Measurements from ENCODE around the gene ATP5PF.

ATP5PF gene

DNA sequence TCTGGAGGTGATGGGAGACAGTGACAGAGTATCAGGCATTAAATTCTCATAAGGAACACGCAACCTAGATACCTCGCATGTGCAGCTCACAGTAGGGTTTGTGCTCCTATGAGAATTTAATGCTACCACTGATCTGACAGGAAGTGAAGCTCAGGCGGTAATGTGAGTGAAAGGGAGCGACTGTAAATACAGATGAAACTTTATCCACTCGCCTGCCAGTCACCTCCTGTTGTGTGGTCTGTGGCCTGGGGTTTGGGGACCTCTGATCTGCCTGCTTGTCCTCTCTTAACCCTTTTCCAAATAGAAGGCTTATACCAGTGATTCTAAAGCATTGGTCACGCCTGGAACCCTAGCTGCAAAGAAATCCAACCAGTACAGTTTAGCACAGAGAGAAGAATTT, 15.4 kb upstream of the ATP5PF start:
- POLR2A ChIA-PET: no interaction called here

DNA sequence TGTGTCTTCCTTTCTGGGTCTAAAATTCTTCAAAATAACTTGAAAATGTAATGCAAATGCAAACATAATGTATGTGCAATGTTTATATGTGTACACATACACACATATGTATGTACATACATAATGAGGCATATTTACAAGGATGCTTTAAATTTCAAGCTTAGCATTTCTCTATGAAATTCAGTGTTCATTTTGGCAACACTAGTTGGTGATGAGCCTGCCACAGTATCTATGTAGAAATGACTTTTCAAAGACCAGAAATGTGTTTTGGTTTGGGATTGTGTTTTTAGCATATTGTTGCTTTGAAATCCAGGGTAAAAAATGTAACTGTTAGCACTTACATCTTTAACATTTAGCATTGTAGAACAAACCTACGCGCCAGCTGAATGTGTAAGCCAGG, 10.2 kb upstream of the ATP5PF start:
- H3K36me3 ChIP-seq (ENCODE audit: control insufficient read depth in 2 of 2, insufficient read depth in 1 of 2, low read length in 2 of 2): peaks cover 38 to 44% of the 10 kb centered on the region in 2 experiments
- no peaks in the 10 kb centered on the region for H3K4me1 ChIP-seq (ENCODE audit: control insufficient read depth, insufficient read depth, low read length)
- no peak overlapping the region for H3K27ac ChIP-seq (ENCODE audit: extremely low read depth, low read depth, low read length)
- POLR2A ChIA-PET: no interaction called here
- H3K4me3 ChIP-seq (ENCODE audit: low read depth, low read length): no peak overlapping the region
- no peaks in the 10 kb centered on the region for H3K9me3 ChIP-seq (ENCODE audit: control insufficient read depth, insufficient read depth, low read depth, low read length)
- no peak for TF ChIP-seq ZNF433 (tag by site-specific recombination; IDR thresholded peaks at IDR 0.05; ENCODE audit: low read depth)
- no peak for TF ChIP-seq ZNF629 (tag by site-specific recombination; IDR thresholded peaks at IDR 0.05)
- TF ChIP-seq ZNF426 (tag by site-specific recombination; IDR thresholded peaks at IDR 0.05): no peak
- CTCF ChIA-PET: interaction anchor here (0.6 to 1.7 kb wide), 3 partner anchors 11 to 137 kb away, joined by 3 to 4 read pairs (median 4); no protein-coding TSS in a partner anchor

More for the DNA sequence above, 15.4 kb upstream of the ATP5PF start:
- CTCF ChIA-PET: interaction anchor here (1.2 kb wide), 1 partner anchor 30 kb away, joined by 3 read pairs; no protein-coding TSS in a partner anchor
- Histone ChIP-seq H3K9me3 (ENCODE audit: control insufficient read depth, insufficient read depth, low read depth, low read length) (no peaks in the 10 kb centered on the region), H3K27ac (ENCODE audit: extremely low read depth, low read depth, low read length) (no peak overlapping the region), H3K4me1 (ENCODE audit: control insufficient read depth, insufficient read depth, low read length) (no peaks in the 10 kb centered on the region), H3K4me3 (ENCODE audit: low read depth, low read length) (no peak overlapping the region), H3K36me3 (ENCODE audit: control insufficient read depth in 2 of 2, insufficient read depth in 1 of 2, low read length in 2 of 2) (peaks cover 51 to 62% of the 10 kb centered on the region in 2 experiments)
- no peak for TF ChIP-seq ZNF544 (tag by site-specific recombination; IDR thresholded peaks at IDR 0.05)
- TF ChIP-seq ZBTB1 (tag by site-specific recombination; IDR thresholded peaks at IDR 0.05): no peak
- TF ChIP-seq, protein P1, sequence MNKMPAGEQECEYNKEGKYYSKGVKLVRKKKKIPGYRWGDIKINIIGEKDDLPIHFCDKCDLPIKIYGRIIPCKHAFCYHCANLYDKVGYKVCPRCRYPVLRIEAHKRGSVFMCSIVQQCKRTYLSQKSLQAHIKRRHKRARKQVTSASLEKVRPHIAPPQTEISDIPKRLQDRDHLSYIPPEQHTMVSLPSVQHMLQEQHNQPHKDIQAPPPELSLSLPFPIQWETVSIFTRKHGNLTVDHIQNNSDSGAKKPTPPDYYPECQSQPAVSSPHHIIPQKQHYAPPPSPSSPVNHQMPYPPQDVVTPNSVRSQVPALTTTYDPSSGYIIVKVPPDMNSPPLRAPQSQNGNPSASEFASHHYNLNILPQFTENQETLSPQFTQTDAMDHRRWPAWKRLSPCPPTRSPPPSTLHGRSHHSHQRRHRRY (tag by site-specific recombination; IDR thresholded peaks at IDR 0.05): no peak
- no peak for TF ChIP-seq ZNF223 (tag by site-specific recombination; IDR thresholded peaks at IDR 0.05)
- TF ChIP-seq PRDM1 (tag by site-specific recombination; IDR thresholded peaks at IDR 0.05): no peak
- TF ChIP-seq, protein P2, sequence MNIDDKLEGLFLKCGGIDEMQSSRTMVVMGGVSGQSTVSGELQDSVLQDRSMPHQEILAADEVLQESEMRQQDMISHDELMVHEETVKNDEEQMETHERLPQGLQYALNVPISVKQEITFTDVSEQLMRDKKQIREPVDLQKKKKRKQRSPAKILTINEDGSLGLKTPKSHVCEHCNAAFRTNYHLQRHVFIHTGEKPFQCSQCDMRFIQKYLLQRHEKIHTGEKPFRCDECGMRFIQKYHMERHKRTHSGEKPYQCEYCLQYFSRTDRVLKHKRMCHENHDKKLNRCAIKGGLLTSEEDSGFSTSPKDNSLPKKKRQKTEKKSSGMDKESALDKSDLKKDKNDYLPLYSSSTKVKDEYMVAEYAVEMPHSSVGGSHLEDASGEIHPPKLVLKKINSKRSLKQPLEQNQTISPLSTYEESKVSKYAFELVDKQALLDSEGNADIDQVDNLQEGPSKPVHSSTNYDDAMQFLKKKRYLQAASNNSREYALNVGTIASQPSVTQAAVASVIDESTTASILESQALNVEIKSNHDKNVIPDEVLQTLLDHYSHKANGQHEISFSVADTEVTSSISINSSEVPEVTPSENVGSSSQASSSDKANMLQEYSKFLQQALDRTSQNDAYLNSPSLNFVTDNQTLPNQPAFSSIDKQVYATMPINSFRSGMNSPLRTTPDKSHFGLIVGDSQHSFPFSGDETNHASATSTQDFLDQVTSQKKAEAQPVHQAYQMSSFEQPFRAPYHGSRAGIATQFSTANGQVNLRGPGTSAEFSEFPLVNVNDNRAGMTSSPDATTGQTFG (tag by site-specific recombination; IDR thresholded peaks at IDR 0.05; ENCODE audit: borderline replicate concordance): no peak
- TF ChIP-seq, protein P3, sequence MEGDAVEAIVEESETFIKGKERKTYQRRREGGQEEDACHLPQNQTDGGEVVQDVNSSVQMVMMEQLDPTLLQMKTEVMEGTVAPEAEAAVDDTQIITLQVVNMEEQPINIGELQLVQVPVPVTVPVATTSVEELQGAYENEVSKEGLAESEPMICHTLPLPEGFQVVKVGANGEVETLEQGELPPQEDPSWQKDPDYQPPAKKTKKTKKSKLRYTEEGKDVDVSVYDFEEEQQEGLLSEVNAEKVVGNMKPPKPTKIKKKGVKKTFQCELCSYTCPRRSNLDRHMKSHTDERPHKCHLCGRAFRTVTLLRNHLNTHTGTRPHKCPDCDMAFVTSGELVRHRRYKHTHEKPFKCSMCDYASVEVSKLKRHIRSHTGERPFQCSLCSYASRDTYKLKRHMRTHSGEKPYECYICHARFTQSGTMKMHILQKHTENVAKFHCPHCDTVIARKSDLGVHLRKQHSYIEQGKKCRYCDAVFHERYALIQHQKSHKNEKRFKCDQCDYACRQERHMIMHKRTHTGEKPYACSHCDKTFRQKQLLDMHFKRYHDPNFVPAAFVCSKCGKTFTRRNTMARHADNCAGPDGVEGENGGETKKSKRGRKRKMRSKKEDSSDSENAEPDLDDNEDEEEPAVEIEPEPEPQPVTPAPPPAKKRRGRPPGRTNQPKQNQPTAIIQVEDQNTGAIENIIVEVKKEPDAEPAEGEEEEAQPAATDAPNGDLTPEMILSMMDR (tag by site-specific recombination; IDR thresholded peaks at IDR 0.05): no peak
- no peak for TF ChIP-seq ZNF558 (tag by site-specific recombination; IDR thresholded peaks at IDR 0.05)
- no peak for TF ChIP-seq YY1 (tag by site-specific recombination; IDR thresholded peaks at IDR 0.05)
- no peak for TF ChIP-seq ZNF221 (tag by site-specific recombination; IDR thresholded peaks at IDR 0.05; ENCODE audit: borderline replicate concordance)
- TF ChIP-seq, protein P4, sequence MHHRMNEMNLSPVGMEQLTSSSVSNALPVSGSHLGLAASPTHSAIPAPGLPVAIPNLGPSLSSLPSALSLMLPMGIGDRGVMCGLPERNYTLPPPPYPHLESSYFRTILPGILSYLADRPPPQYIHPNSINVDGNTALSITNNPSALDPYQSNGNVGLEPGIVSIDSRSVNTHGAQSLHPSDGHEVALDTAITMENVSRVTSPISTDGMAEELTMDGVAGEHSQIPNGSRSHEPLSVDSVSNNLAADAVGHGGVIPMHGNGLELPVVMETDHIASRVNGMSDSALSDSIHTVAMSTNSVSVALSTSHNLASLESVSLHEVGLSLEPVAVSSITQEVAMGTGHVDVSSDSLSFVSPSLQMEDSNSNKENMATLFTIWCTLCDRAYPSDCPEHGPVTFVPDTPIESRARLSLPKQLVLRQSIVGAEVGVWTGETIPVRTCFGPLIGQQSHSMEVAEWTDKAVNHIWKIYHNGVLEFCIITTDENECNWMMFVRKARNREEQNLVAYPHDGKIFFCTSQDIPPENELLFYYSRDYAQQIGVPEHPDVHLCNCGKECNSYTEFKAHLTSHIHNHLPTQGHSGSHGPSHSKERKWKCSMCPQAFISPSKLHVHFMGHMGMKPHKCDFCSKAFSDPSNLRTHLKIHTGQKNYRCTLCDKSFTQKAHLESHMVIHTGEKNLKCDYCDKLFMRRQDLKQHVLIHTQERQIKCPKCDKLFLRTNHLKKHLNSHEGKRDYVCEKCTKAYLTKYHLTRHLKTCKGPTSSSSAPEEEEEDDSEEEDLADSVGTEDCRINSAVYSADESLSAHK (tag by site-specific recombination; IDR thresholded peaks at IDR 0.05): no peak
- no peak for TF ChIP-seq KLF16 (tag by site-specific recombination; IDR thresholded peaks at IDR 0.05)
- TF ChIP-seq ZNF747 (tag by site-specific recombination; IDR thresholded peaks at IDR 0.05): no peak
- TF ChIP-seq, protein P5, sequence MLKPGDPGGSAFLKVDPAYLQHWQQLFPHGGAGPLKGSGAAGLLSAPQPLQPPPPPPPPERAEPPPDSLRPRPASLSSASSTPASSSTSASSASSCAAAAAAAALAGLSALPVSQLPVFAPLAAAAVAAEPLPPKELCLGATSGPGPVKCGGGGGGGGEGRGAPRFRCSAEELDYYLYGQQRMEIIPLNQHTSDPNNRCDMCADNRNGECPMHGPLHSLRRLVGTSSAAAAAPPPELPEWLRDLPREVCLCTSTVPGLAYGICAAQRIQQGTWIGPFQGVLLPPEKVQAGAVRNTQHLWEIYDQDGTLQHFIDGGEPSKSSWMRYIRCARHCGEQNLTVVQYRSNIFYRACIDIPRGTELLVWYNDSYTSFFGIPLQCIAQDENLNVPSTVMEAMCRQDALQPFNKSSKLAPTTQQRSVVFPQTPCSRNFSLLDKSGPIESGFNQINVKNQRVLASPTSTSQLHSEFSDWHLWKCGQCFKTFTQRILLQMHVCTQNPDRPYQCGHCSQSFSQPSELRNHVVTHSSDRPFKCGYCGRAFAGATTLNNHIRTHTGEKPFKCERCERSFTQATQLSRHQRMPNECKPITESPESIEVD (tag by site-specific recombination; IDR thresholded peaks at IDR 0.05): no peak
